Upper lobe of left lung (tissue), 6 donors: Measurements from ENCODE around the gene WNT6. TPM values are rescaled to one million over a fixed set of nuclear protein-coding genes. Genes with fewer than 3 reads are reported as not detected.

Source experiments
- ATAC-seq, 2 donors: fragments of 200-7000 bp; cut with Tn5 transposase; one replicate each; pipeline ENCODE4 v1.9.1; 2022; ENCODE audit warnings: mild to moderate bottlenecking in 2 of 2, moderate library complexity in 2 of 2; ENCODE audit not compliant: low FRiP score in 2 of 2
- DNase-seq, 2 donors: peaks; one replicate each; pipeline ENCODE4 v3.0.0-alpha.2; 2019 to 2020
- H3K27ac ChIP-seq, 4 donors: fragments of 200-600 bp; sonication (generic); one replicate each; pipeline ENCODE4 v1.5.1; 2016 to 2019
- H3K27me3 ChIP-seq, 4 donors: fragments of 200-600 bp; sonication (generic); one replicate each; pipeline ENCODE4 v1.5.1; 2017 to 2019
- H3K36me3 ChIP-seq, 4 donors: fragments of 200-600 bp; sonication (generic); one replicate each; pipeline ENCODE4 v1.5.1; 2016 to 2019
- H3K4me1 ChIP-seq, 4 donors: fragments of 200-600 bp; sonication (generic); one replicate each; pipeline ENCODE4 v1.5.1; 2018 to 2019
- H3K4me3 ChIP-seq, 4 donors: fragments of 200-600 bp; sonication (generic); one replicate each; pipeline ENCODE4 v1.5.1; 2017 to 2019; ENCODE audit warnings: mild to moderate bottlenecking in 2 of 4, moderate library complexity in 1 of 4
- H3K9me3 ChIP-seq, 4 donors: fragments of 200-600 bp; sonication (generic); one replicate each; pipeline ENCODE4 v1.5.1; 2018 to 2019
- EP300 ChIP-seq, 4 donors: sonication (generic); formaldehyde crosslinking; IDR thresholded peaks; one replicate each; pipeline ENCODE4 v1.5.1; 2017; ENCODE audit warnings: antibody characterized with exemption in 4 of 4, control low read depth in 2 of 4
- POLR2A ChIP-seq, 4 donors: fragments of 450-650 bp; IDR thresholded peaks; one replicate each; pipeline ENCODE4 v1.5.1; 2016 to 2017; ENCODE audit warnings: antibody characterized with exemption in 4 of 4, mild to moderate bottlenecking in 2 of 4
- POLR2AphosphoS5 ChIP-seq, 2 donors: sonication (generic); formaldehyde crosslinking; IDR thresholded peaks; one replicate each; pipeline ENCODE4 v1.5.1; 2017; ENCODE audit warnings: antibody characterized with exemption in 2 of 2
- WGBS, 2 donors: methylation state at CpG; one replicate each; pipeline ENCODE4 v1.1.5; 2017 to 2018; 5-methylcytosine and 5-hydroxymethylcytosine counted together
- total RNA-seq, 6 donors: library from RNA; depleted of rRNA in 4 of 6; stranded (reverse); fragments of >200 nt in 4 of 6; gene quantifications; one replicate each; pipeline versions ENCODE4 v1.1.0 to v1.2.1, GENCODE V29; 2016 to 2021
- TF ChIP-seq, protein P1 (sequence below), 6 experiments: fragments of 450-650 bp in 4 of 6; fragments of 200-600 bp in 2 of 6; sonication (generic) in 2 of 6; IDR thresholded peaks; one replicate each; pipeline ENCODE4 v1.5.1; 2016 to 2019; ENCODE audit warnings: antibody characterized with exemption in 6 of 6
- donor health status: DM: no; HTN: no; CAD: no; lungs with moderate emphysema.
- donor health status: DM: no; HTN: yes; CAD: no; lungs with severe emphysema.

Gene WNT6
- total RNA-seq, 6 donors from 2014 or later: 0.31 to 4.2 (median 0.44) TPM; not detected in 3

GRCh38 chr2:218858138-218858445 lies 1.5 kb upstream of the WNT6 start:
- H3K4me1 ChIP-seq: peaks cover 19 to 25% (median 20%) of the 10 kb centered on the region in 4 donors
- H3K4me3 ChIP-seq: no peak overlapping the region
- no peaks in the 10 kb centered on the region for H3K36me3 ChIP-seq
- no peaks in the 10 kb centered on the region for H3K9me3 ChIP-seq
- TF ChIP-seq POLR2AphosphoS5 (IDR thresholded peaks at IDR 0.05) (no peak), POLR2A (IDR thresholded peaks at IDR 0.05) (no peak), EP300 (IDR thresholded peaks at IDR 0.05) (no peak)
- TF ChIP-seq, protein P1, sequence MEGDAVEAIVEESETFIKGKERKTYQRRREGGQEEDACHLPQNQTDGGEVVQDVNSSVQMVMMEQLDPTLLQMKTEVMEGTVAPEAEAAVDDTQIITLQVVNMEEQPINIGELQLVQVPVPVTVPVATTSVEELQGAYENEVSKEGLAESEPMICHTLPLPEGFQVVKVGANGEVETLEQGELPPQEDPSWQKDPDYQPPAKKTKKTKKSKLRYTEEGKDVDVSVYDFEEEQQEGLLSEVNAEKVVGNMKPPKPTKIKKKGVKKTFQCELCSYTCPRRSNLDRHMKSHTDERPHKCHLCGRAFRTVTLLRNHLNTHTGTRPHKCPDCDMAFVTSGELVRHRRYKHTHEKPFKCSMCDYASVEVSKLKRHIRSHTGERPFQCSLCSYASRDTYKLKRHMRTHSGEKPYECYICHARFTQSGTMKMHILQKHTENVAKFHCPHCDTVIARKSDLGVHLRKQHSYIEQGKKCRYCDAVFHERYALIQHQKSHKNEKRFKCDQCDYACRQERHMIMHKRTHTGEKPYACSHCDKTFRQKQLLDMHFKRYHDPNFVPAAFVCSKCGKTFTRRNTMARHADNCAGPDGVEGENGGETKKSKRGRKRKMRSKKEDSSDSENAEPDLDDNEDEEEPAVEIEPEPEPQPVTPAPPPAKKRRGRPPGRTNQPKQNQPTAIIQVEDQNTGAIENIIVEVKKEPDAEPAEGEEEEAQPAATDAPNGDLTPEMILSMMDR (IDR thresholded peaks at IDR 0.05): no peak
- DNase-seq (no peak), ATAC-seq (no peak)
- 22 to 29% methylated on average over 1 of the region's 1 CpG for WGBS, 2 donors
- H3K27me3 ChIP-seq: peaks cover 2 to 47% (median 28%) of the 10 kb centered on the region in 4 donors
- H3K27ac ChIP-seq: no peak overlapping the region

DNA sequence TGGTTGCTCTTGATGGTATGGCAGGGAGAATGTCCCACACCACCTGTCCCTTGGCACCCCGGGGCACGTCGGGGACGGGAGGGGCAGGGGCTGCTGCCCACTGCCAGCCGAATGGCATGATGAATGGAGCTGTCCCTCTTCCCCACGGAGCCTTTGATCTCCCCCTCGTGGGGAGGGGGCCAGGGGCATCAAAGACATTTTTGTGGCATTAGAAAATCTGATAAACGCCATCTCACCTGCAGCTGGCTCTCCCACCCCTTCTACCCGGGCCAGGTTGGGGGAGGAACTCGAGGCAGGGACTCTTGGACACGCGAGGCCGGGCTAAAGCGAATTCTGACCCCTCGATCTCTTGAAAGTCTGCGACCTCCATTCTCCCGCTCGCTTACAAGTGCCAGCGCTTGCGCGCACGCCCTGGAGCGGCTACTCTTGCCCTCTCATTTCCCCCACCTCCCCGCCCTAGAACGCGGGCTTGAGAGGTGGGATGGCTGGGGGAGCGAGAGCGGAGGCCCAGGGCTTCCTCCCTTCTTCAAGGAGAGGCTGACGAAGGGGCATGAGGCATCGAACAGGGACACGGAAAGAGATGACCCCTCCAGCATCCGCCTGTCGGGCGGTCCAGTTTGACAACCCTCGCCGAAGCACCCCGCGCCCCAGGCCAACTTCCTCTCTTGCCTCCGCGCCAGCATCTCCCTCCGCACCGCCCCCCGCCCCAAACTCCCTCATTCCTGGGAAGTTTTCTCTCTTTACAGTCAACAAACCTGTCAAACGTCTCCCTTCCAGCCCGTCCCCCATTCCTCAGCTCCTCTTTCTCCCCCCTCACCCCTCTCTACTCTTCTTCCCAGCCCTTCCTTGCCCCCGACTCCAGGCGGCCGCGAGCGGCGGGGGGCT lies 692 bp upstream of the WNT6 start:
- WGBS, 2 donors: 3 to 4% methylated on average over 44 to 51 of the region's 51 CpGs
- Histone ChIP-seq H3K36me3 (no peaks in the 10 kb centered on the region), H3K4me3 (peak overlapping the region in 3 of 4 donors; percentile 35 to 40 (median 40)), H3K27me3 (peaks cover 2 to 47% (median 28%) of the 10 kb centered on the region in 4 donors), H3K27ac (no peak overlapping the region), H3K4me1 (peaks cover 18 to 25% (median 20%) of the 10 kb centered on the region in 4 donors), H3K9me3 (no peaks in the 10 kb centered on the region)
- ATAC-seq: no peak
- TF ChIP-seq, protein P1 (IDR thresholded peaks at IDR 0.05): no peak
- TF ChIP-seq POLR2AphosphoS5 (IDR thresholded peaks at IDR 0.05) (no peak), EP300 (IDR thresholded peaks at IDR 0.05) (no peak)
- peak in 1 of 2 donors; percentile 70 for DNase-seq

DNA sequence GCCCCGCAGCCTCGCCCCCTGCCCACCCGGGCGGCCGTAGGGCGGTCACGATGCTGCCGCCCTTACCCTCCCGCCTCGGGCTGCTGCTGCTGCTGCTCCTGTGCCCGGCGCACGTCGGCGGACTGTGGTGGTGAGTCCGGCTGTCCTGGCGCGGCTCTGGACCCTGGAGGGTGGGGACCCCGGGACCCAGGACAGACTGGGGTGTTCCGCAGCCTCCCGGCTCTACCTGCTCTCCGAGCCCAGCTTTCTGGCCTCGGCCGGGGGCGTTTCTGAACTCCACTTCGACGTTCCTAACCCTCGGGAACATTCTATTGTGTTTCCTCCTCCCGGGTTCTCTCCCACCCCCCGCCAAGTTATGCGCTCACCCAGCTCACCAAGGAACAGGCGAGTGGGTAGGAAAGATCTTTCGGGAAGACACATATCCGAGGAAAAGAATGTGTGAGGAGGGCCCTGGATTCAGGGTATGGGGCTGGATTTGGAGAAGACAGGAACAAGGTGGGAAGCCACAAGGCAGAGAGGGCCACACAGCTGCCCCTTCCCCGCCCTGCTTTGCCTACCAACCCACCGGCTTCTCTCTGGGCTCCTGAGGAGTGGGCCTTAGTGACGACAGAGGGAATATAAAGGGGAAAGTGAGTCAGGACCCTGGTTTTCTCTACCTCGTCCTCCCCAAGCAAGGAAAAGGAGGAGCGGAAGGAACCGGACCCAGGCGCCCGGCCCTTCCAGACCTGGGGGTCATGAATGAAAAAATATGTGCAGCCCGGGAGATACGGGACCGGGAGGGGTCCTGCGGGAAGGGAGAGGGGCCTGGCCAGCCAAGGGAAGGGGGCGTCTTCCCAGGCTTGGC lies 605 bp downstream of the WNT6 start:
- no peak for TF ChIP-seq POLR2AphosphoS5 (IDR thresholded peaks at IDR 0.05)
- TF ChIP-seq EP300 (IDR thresholded peaks at IDR 0.05): no peak
- no peak for ATAC-seq
- peak overlapping the region in 3 of 4 donors; percentile 35 to 40 (median 40) for H3K4me3 ChIP-seq
- DNase-seq: no peak
- H3K4me1 ChIP-seq: peaks cover 18 to 25% (median 20%) of the 10 kb centered on the region in 4 donors
- H3K9me3 ChIP-seq: no peaks in the 10 kb centered on the region
- WGBS, 2 donors: 4 to 8% methylated on average over 21 to 41 of the region's 47 CpGs
- no peaks in the 10 kb centered on the region for H3K36me3 ChIP-seq
- peaks cover 2 to 46% (median 28%) of the 10 kb centered on the region in 4 donors for H3K27me3 ChIP-seq
- H3K27ac ChIP-seq: no peak overlapping the region

GRCh38 chr2:218860950-218861381 lies 1.4 kb downstream of the WNT6 start:
- TF ChIP-seq POLR2A (IDR thresholded peaks at IDR 0.05) (no peak), EP300 (IDR thresholded peaks at IDR 0.05) (no peak), POLR2AphosphoS5 (IDR thresholded peaks at IDR 0.05) (no peak)
- TF ChIP-seq, protein P1 (IDR thresholded peaks at IDR 0.05): no peak
- Histone ChIP-seq H3K27ac (no peak overlapping the region), H3K9me3 (no peaks in the 10 kb centered on the region), H3K27me3 (peaks cover 2 to 44% (median 27%) of the 10 kb centered on the region in 4 donors), H3K4me3 (no peak overlapping the region), H3K4me1 (peaks cover 18 to 25% (median 20%) of the 10 kb centered on the region in 4 donors), H3K36me3 (no peaks in the 10 kb centered on the region)
- DNase-seq: no peak
- peak in 1 of 2 donors; percentile 54 for ATAC-seq
- 2 to 6% methylated on average over 9 to 21 of the region's 21 CpGs for WGBS, 2 donors
